ENCODE results near the gene ABHD15. TPM values are rescaled to one million over a fixed set of nuclear protein-coding genes. Genes with fewer than 3 reads are reported as not detected.

The ABHD15 gene
- polyA plus RNA-seq, 3 donors, result 3.1 to 4.6 (median 3.6) TPM

- Mint-ChIP-seq H3K4me1 (peaks cover 33% of the 10 kb centered on the region), H3K9me3 (no peaks in the 10 kb centered on the region)
Observed at GRCh38 chr17:29569245-29569950, 2.6 kb upstream of the ABHD15 start.

More at GRCh38 chr17:29569245-29569950, 2.6 kb upstream of the ABHD15 start:
- H3K36me3 ChIP-seq (replicated peaks in 1 of 2; ENCODE audit: control insufficient read depth in 1 of 2, insufficient read depth in 2 of 2, low read length in 2 of 2), result peaks cover 9 to 14% of the 10 kb centered on the region in 2 donors
- H3K27ac ChIP-seq (ENCODE audit: low read depth in 1 of 2, low read length in 2 of 2), result peak overlapping the region; percentile 13 to 69
- TF ChIP-seq CTCF (IDR thresholded peaks at IDR 0.05), result no peak
- peaks cover 28% of the 10 kb centered on the region for H4K20me1 ChIP-seq (ENCODE audit: insufficient read depth, low read length)
- peak overlapping the region; percentile 76 to 97 (median 87) for H3K4me3 ChIP-seq (replicated peaks in 1 of 3; ENCODE audit: low read depth in 2 of 3, low read length in 3 of 3)
- Mint-ChIP-seq H3K36me3 (peaks cover 20 to 25% of the 10 kb centered on the region in 2 donors), H3K27me3 (ENCODE audit: low read depth in 3 of 3) (peaks cover 0 to 7% (median 2%) of the 10 kb centered on the region in 3 donors), H3K4me3 (peak overlapping the region; percentile 85 to 89), H3K27ac (peak overlapping the region in 4 of 7 donors; percentile 33 to 46 (median 46))
- H2AFZ ChIP-seq (ENCODE audit: insufficient read depth, low read depth, low read length, poor library complexity, severe bottlenecking), result peak overlapping the region; percentile 97
- WGBS (ENCODE audit: insufficient coverage), result 59% methylated on average over 10 of the region's 14 CpGs
- no peaks in the 10 kb centered on the region for H3K27me3 ChIP-seq (ENCODE audit: control insufficient read depth in 2 of 2, insufficient read depth in 2 of 2, low read length in 2 of 2)
- peaks cover 32 to 45% of the 10 kb centered on the region in 2 donors for H3K4me1 ChIP-seq (ENCODE audit: control insufficient read depth in 1 of 2, insufficient read depth in 2 of 2, low read length in 2 of 2)
- H3K4me2 ChIP-seq (replicated peaks; ENCODE audit: extremely low read depth, low read length, poor library complexity, severe bottlenecking), result peak overlapping the region; percentile 100
- no peaks in the 10 kb centered on the region for H3K9me3 ChIP-seq (replicated peaks in 1 of 2; ENCODE audit: control insufficient read depth in 1 of 2, insufficient read depth in 1 of 2, low read length in 2 of 2)
- no peak for DNase-seq
- H3K79me2 ChIP-seq (ENCODE audit: insufficient read depth, low read length), result peaks cover 31% of the 10 kb centered on the region
- peak overlapping the region; percentile 69 for H3K9ac ChIP-seq (ENCODE audit: insufficient read depth, low read length, poor library complexity, severe bottlenecking)
- intact Hi-C loops (cut with micrococcal nuclease), result loop anchor here (10.0 kb wide), 2 partner anchors 45 to 205 kb away; no protein-coding TSS in a partner anchor
